GM18873 (cell line): ENCODE data around the gene MORN1.
"Not testable (repeated sequence)": the region's sequence is repeated elsewhere in the genome, so short reads cannot be mapped to it uniquely, and the experiment has no call there.

Experiments used
- ATAC-seq: cut with Tn5 transposase; IDR thresholded peaks from one replicate; pipeline ENCODE4 v1.9.1; 2021; ENCODE audit warnings: mild to moderate bottlenecking, moderate library complexity, moderate number of reproducible peaks; ENCODE audit not compliant: unreplicated experiment, low FRiP score

The MORN1 gene

GRCh38 chr1:2341706-2342383 is 49.5 kb downstream of the MORN1 start:
- no peak for ATAC-seq

DNA sequence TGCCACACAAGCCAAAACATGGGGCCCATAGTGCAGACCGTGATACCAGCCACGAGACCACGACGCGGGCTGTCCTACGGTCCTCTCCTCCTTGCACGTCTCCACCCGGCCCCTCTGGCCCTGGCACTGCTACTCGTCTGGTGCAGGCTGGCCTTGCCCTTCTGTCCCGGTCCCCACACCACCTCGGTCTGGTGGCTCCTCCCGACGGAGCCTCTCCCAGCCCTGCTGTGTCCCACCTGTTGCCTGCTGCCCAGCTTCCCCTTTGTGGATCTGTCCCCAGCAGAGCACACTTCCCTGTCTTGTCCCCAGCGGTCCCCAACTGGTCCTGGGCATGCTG is 50.5 kb downstream of the MORN1 start:
- ATAC-seq, result no peak

GRCh38 chr1:2340086-2340917 is 51.1 kb downstream of the MORN1 start:
- ATAC-seq, result no peak

- ATAC-seq, result no peak
Observed at GRCh38 chr1:2339206-2340085, 51.9 kb downstream of the MORN1 start.

DNA sequence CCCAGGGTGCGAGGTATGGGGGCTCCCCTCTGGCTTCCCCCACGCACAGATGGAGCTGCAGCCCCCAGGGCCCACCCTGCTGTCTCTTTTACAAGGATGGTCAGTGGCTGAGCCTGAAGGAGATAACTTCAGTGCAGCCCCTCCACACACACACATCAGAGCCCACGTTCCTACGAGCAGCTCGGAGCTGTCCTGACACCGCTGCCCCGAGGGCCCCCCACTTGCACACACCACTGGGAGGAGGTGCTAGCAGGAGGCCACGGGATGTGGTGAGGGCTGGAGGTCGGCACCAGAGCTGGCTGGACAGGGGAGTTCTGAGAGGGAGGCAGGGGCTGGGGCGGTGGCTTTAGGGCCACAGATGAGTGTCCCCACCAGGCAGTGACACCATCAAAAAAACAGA is 53.9 kb downstream of the MORN1 start:
- no peak for ATAC-seq

DNA sequence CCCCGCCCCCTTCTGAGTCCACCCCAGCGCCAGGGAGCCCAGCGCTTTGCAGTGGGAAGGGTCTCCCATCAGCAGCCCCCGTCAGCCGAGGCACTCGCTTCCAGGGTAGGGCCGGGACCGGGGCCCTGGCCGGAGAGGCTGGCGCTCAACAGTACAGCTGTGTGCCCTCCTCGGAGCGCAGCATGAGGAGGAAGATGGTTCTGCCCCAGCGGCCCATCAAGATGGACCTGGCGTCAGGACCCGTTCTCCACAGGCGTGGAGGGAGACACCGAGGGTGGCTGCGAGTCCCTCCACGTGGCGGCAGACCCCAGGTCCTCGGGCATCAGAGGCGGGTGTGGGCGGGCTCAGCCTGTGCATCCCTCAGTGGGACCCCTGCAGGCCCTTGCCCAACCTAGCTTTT is 54.3 kb downstream of the MORN1 start:
- no peak for ATAC-seq

DNA sequence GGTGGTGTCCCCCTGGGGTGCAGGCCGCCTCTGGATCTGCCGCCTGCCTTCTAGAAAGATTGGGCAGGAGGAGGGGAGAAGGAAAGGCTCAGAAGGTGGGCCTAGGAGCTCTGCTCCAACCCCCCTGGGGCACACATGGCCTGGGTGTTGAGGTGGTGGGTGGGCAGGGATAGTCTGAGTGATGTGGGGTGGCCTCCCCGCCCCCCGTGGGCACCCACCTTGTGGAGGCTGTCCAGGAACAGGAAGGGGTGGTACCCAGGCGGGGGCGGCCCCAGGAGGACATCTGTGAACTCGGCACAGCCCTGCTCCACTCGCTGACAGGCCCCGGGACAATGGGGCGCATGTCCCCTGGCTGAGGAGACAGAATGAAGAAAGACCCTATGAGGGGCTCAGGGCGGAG is 54.9 kb downstream of the MORN1 start:
- ATAC-seq, result no peak

DNA sequence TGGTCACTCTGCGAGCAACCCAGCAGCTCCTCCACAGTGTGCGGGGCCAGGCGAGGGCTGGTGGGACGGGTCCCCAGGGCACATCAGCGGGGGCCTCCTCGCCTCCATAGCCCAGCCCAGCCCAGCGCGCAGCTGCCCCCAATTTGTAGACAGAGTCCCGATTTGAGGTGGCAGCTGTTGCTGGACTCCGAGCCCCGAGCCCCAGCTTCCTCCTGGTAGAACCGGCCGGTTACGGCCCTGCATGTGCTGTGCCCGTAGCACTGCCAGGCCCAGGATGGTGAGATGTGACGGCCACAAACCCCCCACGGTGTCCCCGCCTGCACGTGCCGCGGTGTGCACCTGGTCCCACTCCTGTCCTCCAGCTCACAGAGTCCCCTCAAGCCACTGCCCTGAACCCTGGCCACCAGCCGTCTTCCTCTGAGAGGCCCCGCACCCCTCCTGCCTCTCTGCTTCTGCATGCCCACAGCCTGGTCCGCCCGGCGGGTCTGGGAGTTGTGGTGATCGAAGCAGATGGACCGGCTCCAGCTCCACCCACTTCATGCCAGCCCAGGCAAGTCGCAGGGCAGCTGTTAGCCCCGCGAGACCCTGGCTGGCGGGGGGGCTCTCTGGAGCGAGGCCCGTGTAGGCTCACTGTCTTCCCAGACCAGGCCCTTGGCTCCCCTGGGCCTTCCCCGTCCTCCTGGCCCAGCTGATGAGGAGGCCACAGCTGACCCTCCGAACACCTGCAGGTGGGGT is 55.5 kb downstream of the MORN1 start:
- ATAC-seq, result no peak

DNA sequence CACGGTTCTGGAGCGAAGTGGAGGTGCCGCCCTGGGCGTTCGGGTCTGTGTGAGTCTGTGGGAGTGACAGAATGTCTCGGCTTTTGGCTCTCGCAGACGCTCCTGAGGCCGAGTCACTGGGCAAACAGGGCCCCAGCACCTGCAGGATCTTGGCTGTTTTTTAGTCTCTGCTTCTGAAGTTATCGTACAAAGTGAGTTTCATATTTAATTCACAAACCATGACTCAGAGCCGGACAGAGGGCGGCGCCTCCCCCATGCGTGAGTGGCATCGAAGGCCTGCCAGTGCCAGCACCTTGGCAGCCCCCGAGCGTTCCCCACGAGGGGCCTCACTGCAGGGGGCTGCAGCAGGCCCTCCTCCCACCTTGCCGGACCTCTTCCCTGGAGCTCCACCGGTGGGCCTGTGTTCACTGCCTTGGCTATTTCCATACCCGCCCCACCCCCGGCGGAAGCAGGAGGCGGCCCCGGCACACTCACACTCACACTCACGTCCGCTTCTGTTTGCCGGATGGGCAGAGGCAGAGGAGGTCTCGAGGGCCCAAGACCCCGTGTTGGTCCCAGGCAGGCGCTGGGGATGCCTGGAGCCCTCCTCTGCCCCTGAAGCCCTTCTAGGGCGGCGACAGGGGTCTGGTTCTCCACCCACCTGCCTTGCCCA is 56.3 kb downstream of the MORN1 start:
- no peak for ATAC-seq

GRCh38 chr1:2334366-2334765 is 57.0 kb downstream of the MORN1 start:
- no peak for ATAC-seq

GRCh38 chr1:2331580-2331979 is 59.8 kb downstream of the MORN1 start:
- not testable (repeated sequence) for ATAC-seq

DNA sequence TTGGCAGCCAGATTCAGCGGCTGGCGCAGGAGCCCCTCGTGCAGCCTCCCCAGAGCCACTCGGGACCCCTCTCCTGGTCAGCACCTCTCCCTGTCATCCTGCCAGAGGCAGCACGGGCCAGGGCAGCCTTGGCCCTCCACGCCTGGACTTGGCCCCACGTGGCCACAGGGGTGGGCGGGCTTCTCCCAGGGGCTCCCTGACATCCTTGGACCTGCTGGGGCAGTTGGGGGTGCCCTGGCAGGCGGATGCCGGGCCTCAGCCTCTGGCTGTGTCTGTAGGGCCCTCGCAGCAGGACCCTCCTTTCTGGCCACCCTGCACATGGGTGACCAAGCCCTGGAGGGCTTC is 60.2 kb downstream of the MORN1 start:
- ATAC-seq, result no peak

- ATAC-seq, result no peak
Observed at GRCh38 chr1:2330519-2331199, 60.7 kb downstream of the MORN1 start.

- ATAC-seq, result no peak
Observed at GRCh38 chr1:2330035-2330434, 61.3 kb downstream of the MORN1 start.

DNA sequence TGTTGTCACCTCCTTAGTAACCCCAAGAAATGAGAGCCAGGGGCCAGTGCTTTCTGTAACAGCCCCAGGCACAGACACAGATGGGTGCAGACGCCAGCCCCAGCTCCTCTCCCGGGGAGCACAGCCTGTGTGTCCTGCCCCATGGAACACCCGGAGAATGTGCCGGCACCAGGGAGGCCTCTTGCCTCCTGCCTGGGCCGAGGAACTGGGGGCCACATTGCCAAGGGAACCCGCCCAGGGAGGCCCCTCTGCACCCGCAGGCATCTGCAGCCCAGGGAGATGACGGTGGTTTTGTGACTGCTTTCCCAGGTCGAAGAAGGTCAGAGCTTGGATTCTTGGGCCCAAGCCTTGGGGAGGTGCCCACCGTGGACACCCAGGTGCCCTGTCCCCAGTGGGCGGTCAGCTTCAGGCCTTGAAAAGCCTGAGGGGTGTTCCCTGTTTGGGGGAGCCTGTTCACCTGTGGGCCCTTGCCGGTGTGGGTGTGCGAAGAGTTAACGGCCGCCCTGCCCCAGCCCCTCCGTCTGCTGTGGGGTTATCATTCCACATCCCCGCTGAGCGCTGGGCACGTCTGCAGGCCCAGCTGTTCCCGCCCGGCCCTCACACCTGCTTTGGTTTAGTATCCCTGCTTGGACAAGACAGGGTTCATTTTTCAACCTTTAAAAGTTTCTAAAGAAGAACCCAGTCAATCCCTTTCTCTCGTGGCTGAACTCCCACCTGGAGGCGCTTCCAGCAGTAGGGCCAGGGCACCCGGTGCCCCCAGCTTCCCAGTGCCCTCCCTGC is 62.5 kb downstream of the MORN1 start:
- ATAC-seq, result no peak

- ATAC-seq, result no peak
Observed at GRCh38 chr1:2327841-2328240, 63.5 kb downstream of the MORN1 start.

DNA sequence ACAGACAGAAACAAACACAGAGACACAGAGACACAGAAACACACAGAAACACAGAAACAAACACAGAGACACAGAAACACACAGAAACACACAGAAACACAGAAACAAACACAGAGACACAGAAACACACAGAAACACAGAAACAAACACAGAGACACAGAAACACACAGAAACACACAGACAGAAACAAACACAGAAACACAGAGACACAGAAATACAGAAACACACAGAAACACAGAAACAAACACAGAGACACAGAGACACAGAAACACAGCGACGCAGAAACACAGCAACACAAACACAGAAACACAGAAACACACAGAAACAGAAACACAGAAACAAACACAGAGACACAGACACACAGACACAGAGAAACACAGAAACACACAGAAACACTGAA is 64.2 kb downstream of the MORN1 start:
- not testable (repeated sequence) for ATAC-seq

GRCh38 chr1:2326524-2326923 is 64.8 kb downstream of the MORN1 start:
- no peak for ATAC-seq
